Panc1 (cell line): ENCODE data around the gene FAM200A.

Experiments
- TCF7L2 ChIP-seq: IDR thresholded peaks from 2 replicates; pipeline ENCODE4 v1.6.1; 2011; ENCODE audit warnings: mild to moderate bottlenecking, low read depth, low read length, inconsistent platforms
- TF ChIP-seq, protein P1 (sequence below): fragments of 450-650 bp; IDR thresholded peaks from 2 replicates; pipeline ENCODE4 v1.5.1; 2017; ENCODE audit warnings: mild to moderate bottlenecking

DNA sequence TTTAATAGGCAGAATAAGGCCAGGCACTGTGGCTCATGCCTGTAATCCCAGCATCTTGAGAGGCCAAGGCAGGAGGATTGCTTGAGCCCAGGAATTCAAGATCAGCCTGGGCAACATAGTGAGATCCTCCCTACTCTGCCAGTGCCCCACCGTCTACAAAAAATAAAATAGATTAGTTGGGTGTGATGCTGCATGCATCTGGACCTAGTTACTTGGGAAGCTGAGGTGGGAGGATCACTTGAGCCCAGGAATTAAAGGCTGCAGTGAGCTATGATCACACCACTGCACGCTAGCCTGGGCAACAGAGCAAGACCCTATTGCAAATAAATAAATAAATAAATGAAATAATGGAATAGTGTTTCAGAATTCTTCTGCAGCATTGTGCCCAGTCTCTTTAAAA is 16.2 kb downstream of the FAM200A start:
- TF ChIP-seq, protein P1, sequence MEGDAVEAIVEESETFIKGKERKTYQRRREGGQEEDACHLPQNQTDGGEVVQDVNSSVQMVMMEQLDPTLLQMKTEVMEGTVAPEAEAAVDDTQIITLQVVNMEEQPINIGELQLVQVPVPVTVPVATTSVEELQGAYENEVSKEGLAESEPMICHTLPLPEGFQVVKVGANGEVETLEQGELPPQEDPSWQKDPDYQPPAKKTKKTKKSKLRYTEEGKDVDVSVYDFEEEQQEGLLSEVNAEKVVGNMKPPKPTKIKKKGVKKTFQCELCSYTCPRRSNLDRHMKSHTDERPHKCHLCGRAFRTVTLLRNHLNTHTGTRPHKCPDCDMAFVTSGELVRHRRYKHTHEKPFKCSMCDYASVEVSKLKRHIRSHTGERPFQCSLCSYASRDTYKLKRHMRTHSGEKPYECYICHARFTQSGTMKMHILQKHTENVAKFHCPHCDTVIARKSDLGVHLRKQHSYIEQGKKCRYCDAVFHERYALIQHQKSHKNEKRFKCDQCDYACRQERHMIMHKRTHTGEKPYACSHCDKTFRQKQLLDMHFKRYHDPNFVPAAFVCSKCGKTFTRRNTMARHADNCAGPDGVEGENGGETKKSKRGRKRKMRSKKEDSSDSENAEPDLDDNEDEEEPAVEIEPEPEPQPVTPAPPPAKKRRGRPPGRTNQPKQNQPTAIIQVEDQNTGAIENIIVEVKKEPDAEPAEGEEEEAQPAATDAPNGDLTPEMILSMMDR: no peak
- TF ChIP-seq TCF7L2: no peak
